Gastroesophageal sphincter (tissue), 4 donors: ENCODE results near the gene ITPKB. TPM values are rescaled to one million over a fixed set of nuclear protein-coding genes. Genes with fewer than 3 reads are reported as not detected.

ENCODE experiments used
- ATAC-seq: fragments of 150-250 bp; one replicate; pipeline ENCODE4 v1.9.1; 2016; ENCODE audit warnings: mild to moderate bottlenecking, moderate library complexity
- H3K27ac ChIP-seq, 4 donors: fragments of 200-600 bp; sonication (generic) in 3 of 4; 1 replicate in 3 of 4; 2 replicates in 1 of 4; pipeline ENCODE4 v1.5.1; 2016 to 2019
- H3K27me3 ChIP-seq: fragments of 200-600 bp; sonication (generic); one replicate; pipeline ENCODE4 v1.5.1; 2019
- H3K36me3 ChIP-seq, 2 donors: fragments of 200-600 bp; sonication (generic); one replicate each; pipeline ENCODE4 v1.5.1; 2019; ENCODE audit warnings: control low read depth in 1 of 2
- H3K4me1 ChIP-seq, 3 donors: fragments of 200-600 bp; sonication (generic); 1 replicate in 2 of 3; 2 replicates in 1 of 3; pipeline ENCODE4 v1.5.1; 2016 to 2019; ENCODE audit warnings: control low read depth in 2 of 3
- H3K4me3 ChIP-seq, 2 donors: fragments of 200-600 bp; sonication (generic); one replicate each; pipeline ENCODE4 v1.5.1; 2019; ENCODE audit warnings: mild to moderate bottlenecking in 1 of 2, moderate library complexity in 1 of 2
- H3K9me3 ChIP-seq, 3 donors: fragments of 200-600 bp; sonication (generic); one replicate each; pipeline ENCODE4 v1.5.1; 2017 to 2019; ENCODE audit warnings: control low read depth in 2 of 3
- EP300 ChIP-seq: sonication (generic); formaldehyde crosslinking; IDR thresholded peaks from one replicate; pipeline ENCODE4 v1.6.1; 2017; ENCODE audit warnings: antibody characterized with exemption, mild to moderate bottlenecking
- POLR2A ChIP-seq, 2 donors: fragments of 450-650 bp; IDR thresholded peaks; one replicate each; pipeline ENCODE4 v1.6.1; 2017; ENCODE audit warnings: antibody characterized with exemption in 2 of 2, mild to moderate bottlenecking in 2 of 2, moderate library complexity in 1 of 2
- POLR2AphosphoS5 ChIP-seq: sonication (generic); formaldehyde crosslinking; IDR thresholded peaks from one replicate; pipeline ENCODE4 v1.6.1; 2017; ENCODE audit warnings: antibody characterized with exemption
- WGBS, 2 donors: methylation state at CpG; one replicate each; pipeline ENCODE4 v1.1.5; 2018; ENCODE audit warnings: low coverage in 1 of 2; 5-methylcytosine and 5-hydroxymethylcytosine counted together
- total RNA-seq, 4 donors: library from RNA; depleted of rRNA; stranded (reverse); fragments of >200 nt; gene quantifications; one replicate each; pipeline ENCODE4 v1.1.0, GENCODE V29; 2016
- TF ChIP-seq, protein P1 (sequence below), 4 experiments: fragments of 200-600 bp in 2 of 4; fragments of 450-650 bp in 2 of 4; sonication (generic) in 1 of 4; IDR thresholded peaks; one replicate each; pipeline ENCODE4 v1.5.1; 2017 to 2019; ENCODE audit warnings: antibody characterized with exemption in 4 of 4, mild to moderate bottlenecking in 2 of 4, moderate library complexity in 2 of 4

ITPKB gene
- total RNA-seq, 4 donors from 2014 or later, result 75.0 to 184 (median 94.2) TPM

DNA sequence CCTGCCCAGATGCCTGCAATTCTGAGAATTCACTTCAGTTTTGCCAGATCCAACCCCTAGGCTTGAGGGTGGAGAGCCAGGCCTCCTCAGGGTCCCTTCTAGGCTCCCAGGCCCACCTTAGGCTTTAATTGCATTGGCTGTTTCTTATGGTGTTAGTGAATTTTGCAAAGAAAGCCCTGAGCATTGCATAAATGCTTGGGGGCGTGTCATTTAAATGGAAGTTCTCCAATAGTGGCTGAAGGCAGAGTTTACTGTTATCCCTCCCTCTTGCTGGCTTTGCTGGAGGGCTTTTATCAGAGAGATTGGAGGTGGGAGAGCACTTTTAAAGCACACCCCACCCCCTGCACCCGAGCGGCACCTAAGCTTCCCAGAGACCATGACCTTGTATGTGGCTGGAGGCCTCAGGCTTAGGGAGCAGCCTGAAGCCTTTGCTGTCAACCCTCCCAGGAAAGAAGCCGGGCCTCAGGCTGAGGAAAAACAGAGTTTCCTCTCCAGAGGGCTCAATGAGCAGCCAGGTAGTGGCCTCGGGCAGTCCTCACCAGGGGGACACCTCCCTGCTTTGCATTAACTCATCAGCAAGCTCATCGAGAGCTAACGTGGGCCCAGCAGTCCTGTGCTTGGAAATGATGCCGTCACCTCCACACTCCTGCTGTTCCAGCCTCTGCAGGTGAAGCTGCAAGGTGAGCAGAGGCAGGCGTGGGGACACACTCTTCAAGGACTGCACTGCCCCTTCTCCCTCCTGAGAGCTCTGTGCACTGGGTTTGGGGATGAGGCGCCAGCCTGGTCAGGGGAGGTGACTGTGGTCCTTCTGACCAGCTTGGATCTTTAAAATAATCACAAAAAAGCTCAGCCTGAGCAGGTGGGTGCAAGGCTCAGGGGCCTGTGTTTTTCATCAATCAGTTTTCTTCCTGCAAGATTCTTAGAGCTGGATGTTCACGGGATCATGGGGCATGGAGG lies 132.5 kb downstream of the ITPKB start:
- Histone ChIP-seq H3K4me3 (no peak overlapping the region), H3K9me3 (no peaks in the 10 kb centered on the region), H3K36me3 (no peaks in the 10 kb centered on the region), H3K4me1 (peaks cover 0 to 63% (median 27%) of the 10 kb centered on the region in 3 donors), H3K27ac (peak overlapping the region in 2 of 4 donors; percentile 6 to 27), H3K27me3 (no peaks in the 10 kb centered on the region)
- TF ChIP-seq EP300 (no peak), POLR2AphosphoS5 (no peak), POLR2A (IDR thresholded peaks at IDR 0.05) (no peak)
- TF ChIP-seq, protein P1, sequence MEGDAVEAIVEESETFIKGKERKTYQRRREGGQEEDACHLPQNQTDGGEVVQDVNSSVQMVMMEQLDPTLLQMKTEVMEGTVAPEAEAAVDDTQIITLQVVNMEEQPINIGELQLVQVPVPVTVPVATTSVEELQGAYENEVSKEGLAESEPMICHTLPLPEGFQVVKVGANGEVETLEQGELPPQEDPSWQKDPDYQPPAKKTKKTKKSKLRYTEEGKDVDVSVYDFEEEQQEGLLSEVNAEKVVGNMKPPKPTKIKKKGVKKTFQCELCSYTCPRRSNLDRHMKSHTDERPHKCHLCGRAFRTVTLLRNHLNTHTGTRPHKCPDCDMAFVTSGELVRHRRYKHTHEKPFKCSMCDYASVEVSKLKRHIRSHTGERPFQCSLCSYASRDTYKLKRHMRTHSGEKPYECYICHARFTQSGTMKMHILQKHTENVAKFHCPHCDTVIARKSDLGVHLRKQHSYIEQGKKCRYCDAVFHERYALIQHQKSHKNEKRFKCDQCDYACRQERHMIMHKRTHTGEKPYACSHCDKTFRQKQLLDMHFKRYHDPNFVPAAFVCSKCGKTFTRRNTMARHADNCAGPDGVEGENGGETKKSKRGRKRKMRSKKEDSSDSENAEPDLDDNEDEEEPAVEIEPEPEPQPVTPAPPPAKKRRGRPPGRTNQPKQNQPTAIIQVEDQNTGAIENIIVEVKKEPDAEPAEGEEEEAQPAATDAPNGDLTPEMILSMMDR (IDR thresholded peaks at IDR 0.05), result no peak
- ATAC-seq, result no peak
- WGBS, 2 donors, result 100% methylated on average over 2 of the region's 11 CpGs; no CpG with 5 or more reads in 1 of the 2 donors

DNA sequence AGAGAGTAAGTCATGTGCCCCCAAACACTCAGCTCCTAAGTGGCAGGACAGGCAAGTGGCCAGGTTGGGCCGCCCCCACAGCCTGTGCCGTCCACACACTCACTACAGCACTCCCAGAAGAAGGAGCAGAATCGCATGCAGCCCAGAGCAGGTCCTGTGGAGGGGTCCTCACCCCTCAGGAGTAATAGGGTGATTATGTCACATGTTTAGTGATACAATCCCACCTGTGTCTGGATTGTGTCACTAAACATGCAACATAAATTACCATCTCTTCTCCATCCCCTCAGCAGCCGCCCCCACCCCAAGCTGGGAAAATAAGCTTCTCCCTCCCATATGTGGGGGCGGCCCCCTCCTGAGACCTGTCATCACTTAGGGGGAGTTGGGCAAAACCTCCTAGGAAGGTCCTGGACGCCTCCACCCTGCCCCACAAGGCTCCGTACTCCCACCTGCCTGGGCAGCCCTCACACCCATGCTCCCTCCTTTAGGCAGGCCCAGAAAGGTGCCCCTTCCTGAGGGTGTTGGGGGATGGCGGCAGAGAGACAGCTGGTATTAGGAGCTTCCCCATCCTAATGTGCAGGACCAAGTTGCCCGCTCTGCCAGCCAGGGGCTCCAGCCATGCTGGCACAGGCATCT lies 133.6 kb downstream of the ITPKB start:
- Histone ChIP-seq H3K27me3 (no peaks in the 10 kb centered on the region), H3K36me3 (no peaks in the 10 kb centered on the region), H3K9me3 (no peaks in the 10 kb centered on the region), H3K4me3 (no peak overlapping the region), H3K27ac (peak overlapping the region in 2 of 4 donors; percentile 78 to 80), H3K4me1 (peaks cover 0 to 63% (median 27%) of the 10 kb centered on the region in 3 donors)
- TF ChIP-seq EP300 (no peak), POLR2AphosphoS5 (no peak), POLR2A (IDR thresholded peaks at IDR 0.05) (no peak)
- TF ChIP-seq, protein P1 (IDR thresholded peaks at IDR 0.05), result no peak
- ATAC-seq, result no peak
- whole genome bisulfite sequencing, 2 donors, result no CpG with 5 or more reads among the region's 9 CpGs

DNA sequence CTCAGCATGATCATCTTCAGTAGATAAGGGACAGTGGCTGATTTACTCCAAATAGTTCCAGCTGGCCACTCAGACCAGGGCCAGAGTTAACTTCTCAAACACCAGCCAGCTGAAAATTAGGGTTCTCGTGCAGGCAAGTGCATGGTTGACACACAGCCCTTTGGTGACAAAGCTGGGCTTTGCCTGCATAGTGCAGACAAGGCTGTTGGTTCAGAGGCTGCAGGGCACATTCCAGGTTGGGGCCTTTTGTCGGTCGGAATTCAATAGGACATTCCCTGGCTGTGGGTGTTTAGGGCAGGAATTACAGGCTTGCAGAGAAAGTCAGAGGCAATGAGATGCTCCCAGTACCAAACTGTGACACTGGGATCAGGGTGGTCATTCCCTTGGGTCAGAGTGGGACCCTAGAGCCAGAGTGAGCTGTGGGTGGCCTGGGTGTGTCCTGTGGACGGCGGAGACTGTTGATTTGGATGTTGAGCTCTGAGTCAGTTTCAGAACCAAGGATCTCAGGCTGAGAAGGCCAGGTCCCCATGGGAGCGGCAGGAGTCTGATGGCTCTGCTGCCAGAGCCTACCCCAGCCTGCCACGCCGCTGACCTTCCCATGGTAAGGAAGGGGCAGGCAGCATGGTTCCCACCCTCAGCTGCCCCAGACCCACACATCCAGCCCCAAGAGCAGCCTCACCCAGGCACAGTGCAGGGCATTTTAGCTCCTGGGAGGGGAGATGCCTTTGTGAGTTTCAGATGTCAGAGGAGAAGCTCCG lies 134.3 kb downstream of the ITPKB start:
- ATAC-seq, result no peak
- Histone ChIP-seq H3K4me1 (peaks cover 0 to 63% (median 27%) of the 10 kb centered on the region in 3 donors), H3K27me3 (no peaks in the 10 kb centered on the region), H3K9me3 (no peaks in the 10 kb centered on the region), H3K36me3 (no peaks in the 10 kb centered on the region), H3K4me3 (no peak overlapping the region), H3K27ac (peak overlapping the region in 3 of 4 donors; percentile 14 to 80 (median 78))
- 40 to 43% methylated on average over 1 of the region's 9 CpGs for WGBS, 2 donors
- TF ChIP-seq POLR2AphosphoS5, result no peak
- TF ChIP-seq, protein P1 (IDR thresholded peaks at IDR 0.05), result no peak
- no peak for TF ChIP-seq POLR2A (IDR thresholded peaks at IDR 0.05)
- no peak for TF ChIP-seq EP300

DNA sequence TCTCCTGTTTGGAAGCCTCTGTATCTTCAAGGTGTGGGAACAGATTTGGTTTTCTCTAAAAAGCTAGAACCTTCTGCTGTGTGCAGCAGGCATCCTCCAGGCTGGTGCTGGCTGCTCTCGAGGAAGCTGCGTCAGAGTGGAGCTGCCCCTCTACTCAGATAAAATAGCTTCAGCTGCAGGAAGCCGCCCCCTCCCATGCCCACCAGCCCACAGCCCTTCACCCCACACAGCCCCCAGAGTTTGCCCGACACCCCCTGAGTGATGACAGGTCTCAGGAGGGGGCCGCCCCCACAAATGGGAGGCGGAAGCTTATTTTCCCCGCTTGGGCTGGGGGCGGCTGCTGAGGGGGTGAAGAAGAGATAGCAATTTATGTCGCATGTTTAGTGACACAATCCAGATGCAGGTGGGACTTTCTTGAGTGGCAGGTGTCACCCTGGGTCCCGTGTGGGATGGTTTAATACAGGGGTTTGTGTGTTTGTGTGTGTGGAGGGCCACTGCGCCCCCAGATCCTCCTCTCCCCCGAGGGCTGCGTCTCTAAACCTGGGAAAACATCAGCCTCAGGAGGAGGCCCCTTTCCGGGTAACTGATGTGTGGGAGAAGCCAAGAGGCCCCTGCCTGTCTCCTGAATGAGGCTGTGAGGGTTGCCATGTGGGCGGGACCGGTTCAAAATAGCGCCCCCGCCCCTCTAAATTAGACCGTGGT lies 135.1 kb downstream of the ITPKB start:
- Histone ChIP-seq H3K4me1 (peaks cover 0 to 60% (median 27%) of the 10 kb centered on the region in 3 donors), H3K36me3 (no peaks in the 10 kb centered on the region), H3K4me3 (no peak overlapping the region), H3K27me3 (no peaks in the 10 kb centered on the region), H3K9me3 (no peaks in the 10 kb centered on the region), H3K27ac (peak overlapping the region in 3 of 4 donors; percentile 78 to 80 (median 78))
- WGBS, 2 donors, result 83% methylated on average over 2 of the region's 19 CpGs; no CpG with 5 or more reads in 1 of the 2 donors
- no peak for TF ChIP-seq EP300
- TF ChIP-seq POLR2A (IDR thresholded peaks at IDR 0.05), result no peak
- TF ChIP-seq, protein P1 (IDR thresholded peaks at IDR 0.05), result no peak
- no peak for TF ChIP-seq POLR2AphosphoS5
- ATAC-seq, result no peak
